ENCODE data around the gene UBTF.
"Not testable (repeated sequence)": the region's sequence is repeated elsewhere in the genome, so short reads cannot be mapped to it uniquely, and the experiment has no call there.

UBTF gene

GRCh38 chr17:44241106-44241624, 21.7 kb upstream of the UBTF start:
- DNase-seq, result no peak

- not testable (repeated sequence) for DNase-seq
These were observed 18.4 kb upstream of the UBTF start for GRCh38 chr17:44237886-44238285.

- DNase-seq, result no peak
These were observed 17.0 kb upstream of the UBTF start for GRCh38 chr17:44236444-44236991.

- DNase-seq, result no peak
These were observed 16.1 kb upstream of the UBTF start for GRCh38 chr17:44235583-44235936.

GRCh38 chr17:44233582-44233981, 14.1 kb upstream of the UBTF start:
- no peak for DNase-seq

- no peak for DNase-seq
These were observed 12.6 kb upstream of the UBTF start for GRCh38 chr17:44232061-44232460.

- no peak for DNase-seq
These were observed 10.7 kb upstream of the UBTF start for GRCh38 chr17:44230140-44230539.

GRCh38 chr17:44229090-44229489, 9.6 kb upstream of the UBTF start:
- DNase-seq, result no peak

GRCh38 chr17:44223541-44224071, 4.1 kb upstream of the UBTF start:
- DNase-seq, result no peak

- DNase-seq, result peak; percentile 75
These were observed 2.8 kb upstream of the UBTF start for GRCh38 chr17:44222112-44222869.

GRCh38 chr17:44221862-44222111, 2.3 kb upstream of the UBTF start:
- DNase-seq, result no peak

- DNase-seq, result peak; percentile 77
These were observed 1.8 kb upstream of the UBTF start for GRCh38 chr17:44221084-44221861.

- DNase-seq, result peak; percentile 64
These were observed 973 bp upstream of the UBTF start for GRCh38 chr17:44220213-44221083.

GRCh38 chr17:44219108-44219615, 313 bp downstream of the UBTF start:
- no peak for DNase-seq

GRCh38 chr17:44218344-44219107, 949 bp downstream of the UBTF start:
- DNase-seq, result peak; percentile 89

- DNase-seq, result no peak
These were observed 1.6 kb downstream of the UBTF start for GRCh38 chr17:44217738-44218343.

GRCh38 chr17:44216694-44217093, 2.8 kb downstream of the UBTF start:
- DNase-seq, result no peak

GRCh38 chr17:44216173-44216572, 3.3 kb downstream of the UBTF start:
- DNase-seq, result no peak

GRCh38 chr17:44214896-44215295, 4.6 kb downstream of the UBTF start:
- DNase-seq, result no peak

- DNase-seq, result no peak
These were observed 5.3 kb downstream of the UBTF start for GRCh38 chr17:44214230-44214494.

GRCh38 chr17:44213403-44214229, 5.9 kb downstream of the UBTF start:
- DNase-seq, result no peak
